K562 (cell line): ENCODE measurements around the gene TSC22D2. TPM values are rescaled to one million over a fixed set of nuclear protein-coding genes. Genes with fewer than 3 reads are reported as not detected.

ENCODE experiments used
- CBFA2T2 ChIP-seq: fragments of 450-650 bp; conservative IDR thresholded peaks from 2 replicates; pipeline ENCODE4 v1.6.1; 2017; ENCODE audit warnings: mild to moderate bottlenecking
- CREB3L1 ChIP-seq: fragments of 450-650 bp; IDR thresholded peaks from 2 replicates; pipeline ENCODE4 v1.6.1; 2014; ENCODE audit warnings: low read depth, mild to moderate bottlenecking, moderate library complexity, borderline replicate concordance
- HDAC8 ChIP-seq: fragments of 450-650 bp; IDR thresholded peaks from 2 replicates; pipeline ENCODE4 v1.6.1; 2016; ENCODE audit warnings: mild to moderate bottlenecking, missing genetic modification characterization, moderate library complexity, missing compliant biosample characterization
- HMGN3 ChIP-seq: IDR thresholded peaks from 2 replicates; pipeline ENCODE4 v1.6.1; 2011; ENCODE audit warnings: borderline replicate concordance, low read depth, mild to moderate bottlenecking, mixed read lengths, low read length; ENCODE audit not compliant: insufficient read length; ENCODE audit errors: extremely low read depth
- HNRNPLL ChIP-seq: fragments of 200-400 bp; formaldehyde crosslinking; IDR thresholded peaks from 2 replicates; pipeline ENCODE4 v1.6.1; 2017; ENCODE audit warnings: low read length, low read depth, mild to moderate bottlenecking; ENCODE audit not compliant: poor library complexity, severe bottlenecking
- HNRNPUL1 ChIP-seq: fragments of 200-400 bp; formaldehyde crosslinking; IDR thresholded peaks from 2 replicates; pipeline ENCODE4 v1.6.1; 2017; ENCODE audit warnings: low read length
- MED1 ChIP-seq: sonication (generic); formaldehyde crosslinking; IDR thresholded peaks from 2 replicates; pipeline ENCODE4 v1.8.1; 2023; ENCODE audit warnings: missing genetic modification reagents, borderline replicate concordance
- NCOA4 ChIP-seq: fragments of 450-650 bp; IDR thresholded peaks from 2 replicates; pipeline ENCODE4 v1.6.1; 2018; ENCODE audit warnings: mild to moderate bottlenecking; ENCODE audit not compliant: partially characterized antibody
- NKRF ChIP-seq: fragments of 450-650 bp; IDR thresholded peaks from 2 replicates; pipeline ENCODE4 v1.6.1; 2016; ENCODE audit warnings: borderline replicate concordance
- RBM22 ChIP-seq: fragments of 200-400 bp; formaldehyde crosslinking; IDR thresholded peaks from 2 replicates; pipeline ENCODE4 v1.6.1; 2018; ENCODE audit warnings: low read length, low read depth; ENCODE audit not compliant: poor library complexity, severe bottlenecking
- TEAD4 ChIP-seq, 2 experiments: sonication (generic) in 1 of 2; formaldehyde crosslinking in 1 of 2; IDR thresholded peaks; 2 replicates each; pipeline versions ENCODE4 v1.6.1 to v1.8.0; 2012 to 2022; ENCODE audit warnings: borderline replicate concordance in 1 of 2, inconsistent platforms in 1 of 2, low read length in 1 of 2, mild to moderate bottlenecking in 1 of 2, missing genetic modification reagents in 1 of 2
- YBX1 ChIP-seq: fragments of 450-650 bp; IDR thresholded peaks from 2 replicates; pipeline ENCODE4 v1.7.1; 2016; ENCODE audit warnings: mild to moderate bottlenecking
- ZEB2 ChIP-seq: fragments of 450-650 bp; IDR thresholded peaks from 2 replicates; pipeline ENCODE4 v1.6.1; 2016
- ZNF263 ChIP-seq: sonication (generic); formaldehyde crosslinking; IDR thresholded peaks from 2 replicates; pipeline ENCODE4 v1.8.0; 2022; ENCODE audit warnings: mild to moderate bottlenecking, missing genetic modification reagents, borderline replicate concordance
- ZNF282 ChIP-seq: sonication (generic); formaldehyde crosslinking; IDR thresholded peaks from 2 replicates; pipeline ENCODE4 v1.8.1; 2023; ENCODE audit warnings: missing genetic modification reagents
- polyA plus RNA-seq, 8 experiments: library from polyadenylated mRNA; depleted of rRNA in 4 of 8; stranded (reverse) in 5 of 8; unstranded in 3 of 8; fragments of >200 nt; fragmentation: Nextera tagmentation in 2 of 8; fragmentation: Illumina TruSeq in 1 of 8; extraction: Ambion mirVana in 2 of 8; extraction: Trizol in 1 of 8; gene quantifications; 2 replicates each; pipeline versions ENCODE4 v1.2.1 to v1.2.3, GENCODE V29; 2011 to 2014; ENCODE audit warnings: inconsistent platforms in 1 of 8, missing spikeins in 1 of 8
- total RNA-seq, 7 experiments: library from RNA; depleted of rRNA in 6 of 7; stranded (reverse); fragments of >200 nt in 6 of 7; fragmentation: Illumina TruSeq in 2 of 7; extraction: Trizol in 2 of 7; gene quantifications; 2 replicates each; pipeline versions ENCODE4 v1.2.1 to v1.2.3, GENCODE V29; 2011 to 2021; ENCODE audit warnings: low replicate concordance in 1 of 7
- TF ChIP-seq, protein P1 (sequence below): fragments of 450-650 bp; IDR thresholded peaks from 2 replicates; pipeline ENCODE4 v1.7.0; 2016; ENCODE audit warnings: borderline replicate concordance
- TF ChIP-seq, protein P2 (sequence below): fragments of 450-650 bp; IDR thresholded peaks from 2 replicates; pipeline ENCODE4 v1.6.1; 2018; ENCODE audit not compliant: partially characterized antibody

TSC22D2 gene
- total and polyA plus RNA-seq, 9 of the 15 experiments (the other 6 are each of a cell fraction or from before 2014, with no cell fraction given): 5.5 to 44.0 (median 19.3) TPM

DNA sequence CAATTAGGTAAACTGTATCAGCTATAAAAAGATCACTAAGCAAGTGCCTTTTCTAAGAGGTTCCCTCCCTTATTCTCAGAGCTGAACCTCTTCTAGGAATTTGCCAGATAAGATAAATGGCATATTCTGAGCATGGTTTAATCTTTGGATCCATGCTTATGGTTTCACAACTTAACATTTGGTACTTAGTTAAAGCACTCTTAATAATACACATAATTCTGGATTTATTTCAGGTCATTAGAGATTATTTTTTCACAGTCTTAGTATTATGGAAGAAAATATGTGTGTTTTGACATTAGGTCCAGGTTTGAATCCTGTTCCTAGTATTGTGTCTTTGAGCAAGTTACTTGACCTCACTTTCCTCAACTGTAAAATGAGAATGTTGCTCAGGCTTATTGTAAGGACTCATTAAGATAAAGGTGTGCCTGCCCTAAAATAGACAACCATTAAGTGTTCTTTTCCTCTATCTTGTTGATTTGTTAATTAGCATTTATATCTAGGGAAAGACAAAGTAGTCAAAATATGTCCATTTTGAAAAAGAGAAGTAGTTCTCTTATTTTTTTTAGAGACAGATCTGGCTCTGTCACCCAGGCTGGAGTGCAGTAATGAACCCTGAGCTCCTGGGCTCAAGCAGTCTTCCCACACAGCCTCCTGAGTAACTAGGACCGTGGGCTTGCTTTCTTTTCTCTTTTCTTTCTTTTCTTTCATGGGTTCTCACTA lies 43.4 kb downstream of the TSC22D2 start (continued):
- peak; percentile 92 for TF ChIP-seq TEAD4 (IDR thresholded peaks at IDR 0.05; ENCODE audit: low read length)
- TF ChIP-seq TEAD4 (CRISPR knock-in tag; IDR thresholded peaks at IDR 0.05; ENCODE audit: borderline replicate concordance): no peak
- TF ChIP-seq NKRF: no peak
- TF ChIP-seq ZEB2: peak; percentile 20
- TF ChIP-seq HNRNPUL1: no peak
- TF ChIP-seq ZNF282 (CRISPR knock-in tag): no peak
- no peak for TF ChIP-seq HDAC8 (tag)
- no peak for TF ChIP-seq MED1 (CRISPR knock-in tag)
- no peak for TF ChIP-seq RBM22
- TF ChIP-seq HMGN3: no peak
- TF ChIP-seq, protein P1, sequence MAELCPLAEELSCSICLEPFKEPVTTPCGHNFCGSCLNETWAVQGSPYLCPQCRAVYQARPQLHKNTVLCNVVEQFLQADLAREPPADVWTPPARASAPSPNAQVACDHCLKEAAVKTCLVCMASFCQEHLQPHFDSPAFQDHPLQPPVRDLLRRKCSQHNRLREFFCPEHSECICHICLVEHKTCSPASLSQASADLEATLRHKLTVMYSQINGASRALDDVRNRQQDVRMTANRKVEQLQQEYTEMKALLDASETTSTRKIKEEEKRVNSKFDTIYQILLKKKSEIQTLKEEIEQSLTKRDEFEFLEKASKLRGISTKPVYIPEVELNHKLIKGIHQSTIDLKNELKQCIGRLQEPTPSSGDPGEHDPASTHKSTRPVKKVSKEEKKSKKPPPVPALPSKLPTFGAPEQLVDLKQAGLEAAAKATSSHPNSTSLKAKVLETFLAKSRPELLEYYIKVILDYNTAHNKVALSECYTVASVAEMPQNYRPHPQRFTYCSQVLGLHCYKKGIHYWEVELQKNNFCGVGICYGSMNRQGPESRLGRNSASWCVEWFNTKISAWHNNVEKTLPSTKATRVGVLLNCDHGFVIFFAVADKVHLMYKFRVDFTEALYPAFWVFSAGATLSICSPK: peak; percentile 15; the same call in 1 of the 2 replicates
- TF ChIP-seq CREB3L1: no peak
- peak; percentile 79 for TF ChIP-seq CBFA2T2
- peak; percentile 38 for TF ChIP-seq HNRNPLL
- no peak for TF ChIP-seq ZNF263 (CRISPR knock-in tag)
- TF ChIP-seq YBX1: no peak
- TF ChIP-seq NCOA4: no peak
- TF ChIP-seq, protein P2, sequence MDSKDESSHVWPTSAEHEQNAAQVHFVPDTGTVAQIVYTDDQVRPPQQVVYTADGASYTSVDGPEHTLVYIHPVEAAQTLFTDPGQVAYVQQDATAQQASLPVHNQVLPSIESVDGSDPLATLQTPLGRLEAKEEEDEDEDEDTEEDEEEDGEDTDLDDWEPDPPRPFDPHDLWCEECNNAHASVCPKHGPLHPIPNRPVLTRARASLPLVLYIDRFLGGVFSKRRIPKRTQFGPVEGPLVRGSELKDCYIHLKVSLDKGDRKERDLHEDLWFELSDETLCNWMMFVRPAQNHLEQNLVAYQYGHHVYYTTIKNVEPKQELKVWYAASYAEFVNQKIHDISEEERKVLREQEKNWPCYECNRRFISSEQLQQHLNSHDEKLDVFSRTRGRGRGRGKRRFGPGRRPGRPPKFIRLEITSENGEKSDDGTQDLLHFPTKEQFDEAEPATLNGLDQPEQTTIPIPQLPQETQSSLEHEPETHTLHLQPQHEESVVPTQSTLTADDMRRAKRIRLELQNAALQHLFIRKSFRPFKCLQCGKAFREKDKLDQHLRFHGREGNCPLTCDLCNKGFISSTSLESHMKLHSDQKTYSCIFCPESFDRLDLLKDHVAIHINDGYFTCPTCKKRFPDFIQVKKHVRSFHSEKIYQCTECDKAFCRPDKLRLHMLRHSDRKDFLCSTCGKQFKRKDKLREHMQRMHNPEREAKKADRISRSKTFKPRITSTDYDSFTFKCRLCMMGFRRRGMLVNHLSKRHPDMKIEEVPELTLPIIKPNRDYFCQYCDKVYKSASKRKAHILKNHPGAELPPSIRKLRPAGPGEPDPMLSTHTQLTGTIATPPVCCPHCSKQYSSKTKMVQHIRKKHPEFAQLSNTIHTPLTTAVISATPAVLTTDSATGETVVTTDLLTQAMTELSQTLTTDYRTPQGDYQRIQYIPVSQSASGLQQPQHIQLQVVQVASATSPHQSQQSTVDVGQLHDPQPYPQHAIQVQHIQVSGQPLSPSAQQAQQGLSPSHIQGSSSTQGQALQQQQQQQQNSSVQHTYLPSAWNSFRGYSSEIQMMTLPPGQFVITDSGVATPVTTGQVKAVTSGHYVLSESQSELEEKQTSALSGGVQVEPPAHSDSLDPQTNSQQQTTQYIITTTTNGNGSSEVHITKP: peak; percentile 76
